ENCODE results near the gene SSH3. TPM values are rescaled to one million over a fixed set of nuclear protein-coding genes. Genes with fewer than 3 reads are reported as not detected.

Gene SSH3
- total RNA-seq, 2 experiments from 2014 or later, result 10.7 to 26.4 TPM

GRCh38 chr11:67344264-67344663 is 40.9 kb downstream of the SSH3 start:
- no peak overlapping the region for H3K4me3 Mint-ChIP-seq
- H3K4me1 Mint-ChIP-seq, result peaks cover 29% of the 10 kb centered on the region
- CTCF ChIA-PET, result interaction anchor here (0.7 to 4.5 kb wide), 5 partner anchors 14 to 37 kb away, joined by 4 to 55 read pairs (median 24); partner anchors contain the start of gene CLCF1
- H3K36me3 Mint-ChIP-seq, result no peaks in the 10 kb centered on the region
- ATAC-seq (peak; percentile 17), DNase-seq (no peak)
- no peaks in the 10 kb centered on the region for H3K9me3 Mint-ChIP-seq (ENCODE audit: low read depth)
- H3K27ac Mint-ChIP-seq, result peak overlapping the region; percentile 66
- no peaks in the 10 kb centered on the region for H3K27me3 Mint-ChIP-seq

GRCh38 chr11:67345247-67345919 is 42.1 kb downstream of the SSH3 start:
- CTCF ChIA-PET, result interaction anchor here (0.8 to 4.5 kb wide), 29 partner anchors 9 to 290 kb away, joined by 3 to 55 read pairs (median 6); partner anchors contain the start of genes CDK2AP2, CLCF1, GRK2 and NUDT8
- H3K36me3 Mint-ChIP-seq, result no peaks in the 10 kb centered on the region
- peak; percentile 46 for ATAC-seq
- peaks cover 29% of the 10 kb centered on the region for H3K4me1 Mint-ChIP-seq
- no peaks in the 10 kb centered on the region for H3K27me3 Mint-ChIP-seq
- H3K27ac Mint-ChIP-seq, result no peak overlapping the region
- H3K9me3 Mint-ChIP-seq (ENCODE audit: low read depth), result no peaks in the 10 kb centered on the region
- no peak overlapping the region for H3K4me3 Mint-ChIP-seq
- no peak for DNase-seq

GRCh38 chr11:67345920-67346819 is 42.8 kb downstream of the SSH3 start:
- Mint-ChIP-seq H3K4me1 (peaks cover 31% of the 10 kb centered on the region), H3K9me3 (ENCODE audit: low read depth) (no peaks in the 10 kb centered on the region), H3K36me3 (no peaks in the 10 kb centered on the region), H3K27ac (no peak overlapping the region), H3K4me3 (no peak overlapping the region), H3K27me3 (no peaks in the 10 kb centered on the region)
- DNase-seq, result no peak
- CTCF ChIA-PET, result interaction anchor here (0.7 to 4.5 kb wide), 31 partner anchors 8 to 290 kb away, joined by 3 to 55 read pairs (median 5); partner anchors contain the start of genes CDK2AP2, CLCF1, GRK2 and NUDT8
- ATAC-seq, result peak; percentile 70

- Mint-ChIP-seq H3K9me3 (ENCODE audit: low read depth) (no peaks in the 10 kb centered on the region), H3K4me3 (no peak overlapping the region), H3K4me1 (peaks cover 43% of the 10 kb centered on the region), H3K36me3 (peaks cover 1% of the 10 kb centered on the region), H3K27me3 (no peaks in the 10 kb centered on the region), H3K27ac (no peak overlapping the region)
- DNase-seq, result no peak
- CTCF ChIA-PET, result interaction anchor here (0.8 to 26.6 kb wide), 12 partner anchors 10 to 281 kb away, joined by 3 to 1153 read pairs (median 22); partner anchors contain the start of genes CLCF1, PPP1CA and RAD9A
- ATAC-seq, result no peak
Measured at GRCh38 chr11:67347964-67348749, 44.8 kb downstream of the SSH3 start.

- H3K9me3 Mint-ChIP-seq (ENCODE audit: low read depth), result no peaks in the 10 kb centered on the region
- CTCF ChIA-PET, result interaction anchor here (0.8 to 26.6 kb wide), 6 partner anchors 9 to 280 kb away, joined by 3 to 1153 read pairs (median 4); partner anchors contain the start of genes CLCF1 and RAD9A
- no peak for ATAC-seq
- H3K4me3 Mint-ChIP-seq, result no peak overlapping the region
- peaks cover 46% of the 10 kb centered on the region for H3K4me1 Mint-ChIP-seq
- H3K36me3 Mint-ChIP-seq, result peaks cover 1% of the 10 kb centered on the region
- no peak for DNase-seq
- no peaks in the 10 kb centered on the region for H3K27me3 Mint-ChIP-seq
- H3K27ac Mint-ChIP-seq, result no peak overlapping the region
Measured at GRCh38 chr11:67349036-67349435, 45.7 kb downstream of the SSH3 start.

GRCh38 chr11:67349457-67349856 is 46.1 kb downstream of the SSH3 start:
- ATAC-seq, result no peak
- no peaks in the 10 kb centered on the region for H3K27me3 Mint-ChIP-seq
- no peak overlapping the region for H3K4me3 Mint-ChIP-seq
- peaks cover 1% of the 10 kb centered on the region for H3K36me3 Mint-ChIP-seq
- H3K27ac Mint-ChIP-seq, result no peak overlapping the region
- no peaks in the 10 kb centered on the region for H3K9me3 Mint-ChIP-seq (ENCODE audit: low read depth)
- CTCF ChIA-PET, result interaction anchor here (0.8 to 26.6 kb wide), 6 partner anchors 9 to 279 kb away, joined by 3 to 1153 read pairs (median 4); partner anchors contain the start of genes CLCF1 and RAD9A
- DNase-seq, result no peak
- peaks cover 46% of the 10 kb centered on the region for H3K4me1 Mint-ChIP-seq

- Mint-ChIP-seq H3K4me1 (peaks cover 47% of the 10 kb centered on the region), H3K36me3 (peaks cover 1% of the 10 kb centered on the region), H3K4me3 (no peak overlapping the region), H3K9me3 (ENCODE audit: low read depth) (no peaks in the 10 kb centered on the region), H3K27ac (no peak overlapping the region), H3K27me3 (no peaks in the 10 kb centered on the region)
- ATAC-seq (no peak), DNase-seq (no peak)
- CTCF ChIA-PET, result interaction anchor here (0.9 to 26.6 kb wide), 13 partner anchors 8 to 125 kb away, joined by 3 to 1153 read pairs (median 4); partner anchors contain the start of genes ANKRD13D, CLCF1 and RAD9A
Measured at GRCh38 chr11:67349928-67350465, 46.7 kb downstream of the SSH3 start.

- peak; percentile 65 for DNase-seq
- Mint-ChIP-seq H3K4me3 (peak overlapping the region; percentile 37), H3K9me3 (ENCODE audit: low read depth) (no peaks in the 10 kb centered on the region), H3K4me1 (peaks cover 34% of the 10 kb centered on the region), H3K36me3 (peaks cover 1% of the 10 kb centered on the region), H3K27me3 (no peaks in the 10 kb centered on the region), H3K27ac (peak overlapping the region; percentile 75)
- CTCF ChIA-PET, result interaction anchor here (0.8 to 26.6 kb wide), 32 partner anchors 8 to 279 kb away, joined by 3 to 1153 read pairs (median 6); partner anchors contain the start of genes ANKRD13D, CDK2AP2, CLCF1 and GPR152
- ATAC-seq, result no peak
Measured at GRCh38 chr11:67351275-67352005, 48.1 kb downstream of the SSH3 start.

- peak; percentile 56 for ATAC-seq
- peak overlapping the region; percentile 97 for H3K27ac Mint-ChIP-seq
- CTCF ChIA-PET, result interaction anchor here (0.8 to 26.6 kb wide), 22 partner anchors 18 to 277 kb away, joined by 3 to 1153 read pairs (median 4); partner anchors contain the start of genes ANKRD13D, CDK2AP2, CLCF1 and NUDT8
- peak; percentile 80 for DNase-seq
- no peaks in the 10 kb centered on the region for H3K9me3 Mint-ChIP-seq (ENCODE audit: low read depth)
- peaks cover 1% of the 10 kb centered on the region for H3K27me3 Mint-ChIP-seq
- peaks cover 1% of the 10 kb centered on the region for H3K36me3 Mint-ChIP-seq
- peak overlapping the region; percentile 89 for H3K4me3 Mint-ChIP-seq
- H3K4me1 Mint-ChIP-seq, result peaks cover 36% of the 10 kb centered on the region
Measured at GRCh38 chr11:67352546-67353316, 49.4 kb downstream of the SSH3 start.

GRCh38 chr11:67353317-67354074 is 50.2 kb downstream of the SSH3 start, which contains the start of gene POLD4:
TSS of gene POLD4 (minus strand) at chr11:67353546. CDS start at chr11:67353399, 147 bp downstream.
- H3K4me3 Mint-ChIP-seq, result peak within 1 kb of the TSS; percentile 89
- no peaks in the 10 kb centered on the region for H3K9me3 Mint-ChIP-seq (ENCODE audit: low read depth)
- DNase-seq (peak; percentile 97), ATAC-seq (peak; percentile 93)
- H3K4me1 Mint-ChIP-seq, result peaks cover 36% of the 10 kb centered on the region
- peaks cover 5% of the 10 kb centered on the region for H3K27me3 Mint-ChIP-seq
- H3K27ac Mint-ChIP-seq, result peak within 1 kb of the TSS; percentile 97
- H3K36me3 Mint-ChIP-seq, result peaks cover 1% of the 10 kb centered on the region
- CTCF ChIA-PET, result interaction anchor here (0.8 to 26.6 kb wide), 21 partner anchors 8 to 276 kb away, joined by 3 to 1153 read pairs (median 4); partner anchors contain the start of genes ANKRD13D, CLCF1, NUDT8 and PPP1CA

All from activated CD8-positive, alpha-beta memory T cell treated with anti-CD3 and anti-CD28 coated beads, Interleukin-2, amount 10 ng/mL, durations not matched to agents 7 days and 5 days (primary cell).